ENCODE data around the gene PLXNA2.

Gene PLXNA2

DNA sequence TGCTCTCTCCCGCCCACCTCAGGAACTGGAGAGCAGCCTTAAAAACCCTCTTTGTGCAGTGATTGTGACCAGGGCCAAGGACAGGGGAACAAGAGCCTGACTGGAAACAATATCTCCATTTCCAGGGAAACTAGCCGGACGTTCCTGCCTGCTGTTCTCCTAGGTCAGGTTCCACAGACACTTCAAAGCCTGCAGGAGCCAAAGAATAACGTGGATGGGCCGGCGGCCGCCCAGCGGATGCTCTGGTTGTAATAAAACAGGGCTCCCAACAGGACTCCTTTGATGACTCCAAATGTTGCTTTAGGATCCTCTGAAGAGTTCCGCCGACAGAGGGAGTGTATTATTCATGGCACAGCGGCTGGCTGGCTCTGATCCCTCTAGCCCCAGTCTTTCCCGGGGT lies 162.2 kb downstream of the PLXNA2 start:
- no peak overlapping the region for H3K27ac ChIP-seq (ENCODE audit: low read depth, low read length)
- H3K4me3 ChIP-seq (ENCODE audit: low read length) = no peak overlapping the region
- no peak overlapping the region for H3K9ac ChIP-seq (ENCODE audit: low read length)
- no peaks in the 10 kb centered on the region for H3K36me3 ChIP-seq (ENCODE audit: control insufficient read depth, insufficient read depth, low read length)
- H3K27me3 ChIP-seq (ENCODE audit: control insufficient read depth, insufficient read depth, low read length) = no peaks in the 10 kb centered on the region
- H3K4me1 ChIP-seq (ENCODE audit: control insufficient read depth, insufficient read depth, low read length) = no peaks in the 10 kb centered on the region

DNA sequence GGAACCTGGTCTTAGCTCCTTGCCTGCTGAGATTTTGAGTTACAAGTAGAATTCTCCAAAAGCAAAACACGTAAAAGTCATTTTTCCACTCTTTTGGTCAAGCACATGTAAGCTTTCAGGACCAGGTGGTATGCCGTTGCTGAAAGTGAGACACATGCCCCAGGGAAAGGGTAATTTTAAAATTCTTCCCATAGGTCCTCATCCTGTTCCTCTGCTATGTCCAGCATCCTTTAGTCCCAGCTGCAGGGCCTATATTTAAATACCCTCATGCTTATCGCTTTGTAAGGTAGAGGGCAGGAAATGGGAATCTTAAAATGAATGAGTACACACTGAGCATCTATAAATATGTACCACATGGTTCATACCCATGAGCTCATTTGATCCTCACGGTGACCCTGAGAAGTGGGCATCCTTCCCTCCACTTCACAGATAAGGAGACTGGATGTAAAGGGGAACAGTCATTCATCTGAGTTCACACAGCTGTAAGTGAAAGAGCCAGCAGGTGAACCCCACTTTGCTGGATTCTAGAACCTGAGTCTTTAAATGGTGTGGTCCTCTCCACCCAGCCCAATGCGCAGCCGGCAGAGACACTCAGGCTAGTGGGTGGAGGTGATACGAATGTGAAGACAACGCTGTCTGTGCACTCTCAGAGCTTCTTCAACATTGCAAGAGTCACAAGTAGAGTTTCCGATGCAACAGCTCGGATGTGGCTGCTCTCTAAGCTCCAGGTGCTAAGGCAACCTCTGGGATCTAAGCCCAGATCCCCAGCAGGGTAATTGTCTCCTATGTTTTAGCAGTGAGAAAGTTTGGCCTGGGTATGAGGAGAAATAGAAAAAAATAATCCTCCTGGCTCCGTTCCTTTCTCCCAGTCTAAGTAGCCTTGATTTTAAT lies 163.5 kb downstream of the PLXNA2 start:
- Histone ChIP-seq H3K4me3 (ENCODE audit: low read length) (no peak overlapping the region), H3K4me1 (ENCODE audit: control insufficient read depth, insufficient read depth, low read length) (no peaks in the 10 kb centered on the region), H3K9ac (ENCODE audit: low read length) (no peak overlapping the region), H3K27me3 (ENCODE audit: control insufficient read depth, insufficient read depth, low read length) (no peaks in the 10 kb centered on the region), H3K36me3 (ENCODE audit: control insufficient read depth, insufficient read depth, low read length) (no peaks in the 10 kb centered on the region), H3K27ac (ENCODE audit: low read depth, low read length) (no peak overlapping the region)

GRCh38 chr1:208079161-208079560 lies 165.0 kb downstream of the PLXNA2 start:
- Histone ChIP-seq H3K9ac (ENCODE audit: low read length) (no peak overlapping the region), H3K27ac (ENCODE audit: low read depth, low read length) (no peak overlapping the region), H3K27me3 (ENCODE audit: control insufficient read depth, insufficient read depth, low read length) (no peaks in the 10 kb centered on the region), H3K4me3 (ENCODE audit: low read length) (no peak overlapping the region), H3K4me1 (ENCODE audit: control insufficient read depth, insufficient read depth, low read length) (no peaks in the 10 kb centered on the region), H3K36me3 (ENCODE audit: control insufficient read depth, insufficient read depth, low read length) (no peaks in the 10 kb centered on the region)

GRCh38 chr1:208078752-208079151 lies 165.4 kb downstream of the PLXNA2 start:
- H3K4me3 ChIP-seq (ENCODE audit: low read length) = no peak overlapping the region
- no peaks in the 10 kb centered on the region for H3K27me3 ChIP-seq (ENCODE audit: control insufficient read depth, insufficient read depth, low read length)
- no peaks in the 10 kb centered on the region for H3K36me3 ChIP-seq (ENCODE audit: control insufficient read depth, insufficient read depth, low read length)
- no peaks in the 10 kb centered on the region for H3K4me1 ChIP-seq (ENCODE audit: control insufficient read depth, insufficient read depth, low read length)
- H3K27ac ChIP-seq (ENCODE audit: low read depth, low read length) = no peak overlapping the region
- H3K9ac ChIP-seq (ENCODE audit: low read length) = no peak overlapping the region

DNA sequence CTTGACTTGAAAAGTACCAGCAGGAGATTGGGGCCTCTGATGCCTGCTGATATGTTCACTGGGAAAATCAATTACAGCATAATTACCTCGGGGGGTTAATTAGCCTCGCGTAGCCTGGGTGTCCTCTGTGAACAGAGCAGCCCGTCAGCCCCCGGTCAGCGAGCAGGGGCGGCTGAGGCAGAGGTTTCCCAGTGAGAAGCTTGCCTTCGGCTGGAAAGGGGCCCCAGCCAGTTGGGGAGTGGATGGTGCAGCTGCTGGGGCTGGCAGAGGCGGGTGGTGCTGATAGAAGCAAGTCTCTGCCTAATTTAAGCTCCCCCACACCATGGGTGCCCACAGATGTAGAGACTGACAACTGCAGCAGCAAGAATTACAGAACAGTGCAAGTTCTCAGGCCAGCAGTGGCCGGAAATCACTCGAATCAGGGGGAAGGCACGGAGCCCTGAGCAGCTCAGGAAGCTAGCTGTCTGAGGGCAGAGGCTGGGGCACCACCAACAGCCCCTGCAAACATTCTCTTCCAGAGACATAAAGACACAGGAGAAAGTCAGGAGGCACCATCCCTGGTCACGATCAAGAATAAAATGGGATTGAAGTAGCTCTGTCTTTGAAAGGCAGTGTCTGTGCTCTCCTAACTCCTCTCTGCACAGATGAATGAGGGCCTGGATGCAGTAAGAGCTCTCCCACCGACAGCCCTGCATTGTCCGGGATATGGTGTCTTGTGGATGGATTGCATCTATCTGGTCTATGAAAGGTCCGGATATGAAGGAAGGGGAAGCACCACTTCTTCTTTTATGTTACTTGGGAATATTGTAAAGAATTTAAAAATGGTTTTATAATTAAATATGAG lies 166.7 kb downstream of the PLXNA2 start:
- H3K9ac ChIP-seq (ENCODE audit: low read length) = no peak overlapping the region
- H3K4me1 ChIP-seq (ENCODE audit: control insufficient read depth, insufficient read depth, low read length) = no peaks in the 10 kb centered on the region
- no peak overlapping the region for H3K27ac ChIP-seq (ENCODE audit: low read depth, low read length)
- no peaks in the 10 kb centered on the region for H3K27me3 ChIP-seq (ENCODE audit: control insufficient read depth, insufficient read depth, low read length)
- no peaks in the 10 kb centered on the region for H3K36me3 ChIP-seq (ENCODE audit: control insufficient read depth, insufficient read depth, low read length)
- no peak overlapping the region for H3K4me3 ChIP-seq (ENCODE audit: low read length)

DNA sequence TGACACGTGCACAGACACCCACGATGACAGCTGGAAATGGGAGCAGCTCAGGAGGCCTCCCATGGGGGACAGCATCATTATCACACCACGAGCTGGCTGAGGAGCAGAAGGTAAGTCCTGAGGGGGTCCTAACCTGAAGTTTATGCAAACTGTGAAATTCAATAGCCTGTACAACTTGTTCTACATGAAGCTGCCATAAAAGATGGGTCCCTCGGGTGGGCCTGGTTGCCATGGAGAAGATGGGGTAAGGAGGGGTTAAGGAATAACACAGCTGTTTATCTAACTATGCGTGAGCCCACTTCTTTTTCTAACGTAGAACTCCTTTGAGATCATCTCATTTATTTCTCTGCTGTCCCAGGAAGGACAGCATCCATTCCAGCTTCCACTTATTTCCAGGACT lies 169.8 kb downstream of the PLXNA2 start:
- Histone ChIP-seq H3K4me3 (ENCODE audit: low read length) (no peak overlapping the region), H3K4me1 (ENCODE audit: control insufficient read depth, insufficient read depth, low read length) (no peaks in the 10 kb centered on the region), H3K9ac (ENCODE audit: low read length) (no peak overlapping the region), H3K27ac (ENCODE audit: low read depth, low read length) (no peak overlapping the region), H3K27me3 (ENCODE audit: control insufficient read depth, insufficient read depth, low read length) (no peaks in the 10 kb centered on the region), H3K36me3 (ENCODE audit: control insufficient read depth, insufficient read depth, low read length) (peaks cover 2% of the 10 kb centered on the region)

DNA sequence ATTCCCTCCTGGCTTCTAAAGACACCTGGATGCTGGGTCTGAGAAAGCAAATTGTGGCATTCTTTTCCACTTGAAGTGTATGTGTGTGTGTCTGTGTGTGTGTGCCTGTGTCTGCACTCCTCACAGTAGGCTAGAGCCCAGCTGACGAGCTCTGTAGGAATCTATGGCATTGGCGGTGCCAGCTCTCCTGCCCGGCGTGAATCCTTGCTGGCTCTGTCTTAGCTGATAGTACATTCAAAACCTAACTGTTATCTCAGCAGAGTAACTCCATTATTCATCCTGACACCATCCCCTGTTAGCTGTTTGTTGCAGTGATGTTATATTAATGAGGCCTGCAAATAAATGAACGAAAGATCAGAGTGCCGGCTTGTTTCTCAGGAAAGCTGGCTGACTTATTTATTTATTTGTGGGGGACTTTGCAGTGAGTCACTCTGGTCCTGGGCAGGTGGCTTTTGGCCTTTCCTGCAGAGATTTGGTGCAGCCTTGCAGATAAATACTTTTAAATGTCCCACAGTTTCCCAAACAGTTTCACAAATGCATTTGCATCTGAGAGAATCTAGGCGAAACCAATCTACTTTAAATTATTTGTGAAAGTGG lies 172.7 kb downstream of the PLXNA2 start:
- H3K4me3 ChIP-seq (ENCODE audit: low read length) = no peak overlapping the region
- H3K36me3 ChIP-seq (ENCODE audit: control insufficient read depth, insufficient read depth, low read length) = peaks cover 2% of the 10 kb centered on the region

DNA sequence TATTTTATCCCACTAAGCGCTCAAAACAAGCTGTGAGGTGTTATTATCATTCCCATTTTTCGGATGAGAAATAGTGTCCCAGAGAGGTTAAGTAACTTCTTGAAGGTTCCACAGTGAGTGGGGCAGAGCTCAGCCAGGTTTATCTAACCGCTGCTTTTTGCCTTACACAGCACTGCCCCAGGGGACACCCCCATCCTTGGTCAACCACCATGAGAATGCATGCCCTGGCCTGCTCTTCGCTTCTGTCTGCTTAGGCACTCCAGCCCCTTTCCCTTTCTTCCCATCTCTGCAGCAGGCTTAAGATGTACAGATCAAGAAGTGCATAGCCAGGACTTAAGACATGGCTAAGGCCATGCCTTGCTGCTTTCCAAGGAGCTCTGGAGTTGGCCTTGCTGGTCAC lies 174.3 kb downstream of the PLXNA2 start:
- no peak overlapping the region for H3K9ac ChIP-seq (ENCODE audit: low read length)
- no peaks in the 10 kb centered on the region for H3K27me3 ChIP-seq (ENCODE audit: control insufficient read depth, insufficient read depth, low read length)
- no peak overlapping the region for H3K27ac ChIP-seq (ENCODE audit: low read depth, low read length)
- H3K4me3 ChIP-seq (ENCODE audit: low read length) = no peak overlapping the region
- H3K36me3 ChIP-seq (ENCODE audit: control insufficient read depth, insufficient read depth, low read length) = peaks cover 2% of the 10 kb centered on the region
- no peaks in the 10 kb centered on the region for H3K4me1 ChIP-seq (ENCODE audit: control insufficient read depth, insufficient read depth, low read length)

More for the DNA sequence above, 172.7 kb downstream of the PLXNA2 start:
- H3K4me1 ChIP-seq (ENCODE audit: control insufficient read depth, insufficient read depth, low read length) = no peaks in the 10 kb centered on the region
- no peak overlapping the region for H3K9ac ChIP-seq (ENCODE audit: low read length)
- H3K27ac ChIP-seq (ENCODE audit: low read depth, low read length) = no peak overlapping the region
- H3K27me3 ChIP-seq (ENCODE audit: control insufficient read depth, insufficient read depth, low read length) = no peaks in the 10 kb centered on the region

DNA sequence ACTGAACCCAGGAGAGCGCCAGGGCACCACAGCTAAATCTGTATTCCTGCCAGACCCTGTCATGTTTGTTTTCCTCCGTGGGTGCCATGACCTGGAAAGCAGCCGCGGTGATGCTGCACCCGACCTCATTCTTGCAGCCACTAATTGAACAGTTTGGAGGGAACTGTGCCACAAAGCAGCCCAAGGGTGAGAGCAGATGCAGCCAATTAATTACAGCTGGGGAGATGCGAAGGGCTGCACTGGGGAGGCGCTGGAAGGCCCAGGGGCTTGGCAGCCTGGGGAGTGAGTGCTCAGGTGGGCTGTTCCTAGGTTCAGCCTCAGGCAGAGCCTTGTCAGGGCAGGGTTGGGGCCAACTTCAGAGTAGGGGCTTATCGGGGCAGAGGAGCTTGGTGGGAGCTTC lies 174.9 kb downstream of the PLXNA2 start:
- no peak overlapping the region for H3K27ac ChIP-seq (ENCODE audit: low read depth, low read length)
- H3K36me3 ChIP-seq (ENCODE audit: control insufficient read depth, insufficient read depth, low read length) = peaks cover 2% of the 10 kb centered on the region
- no peak overlapping the region for H3K9ac ChIP-seq (ENCODE audit: low read length)
- no peaks in the 10 kb centered on the region for H3K4me1 ChIP-seq (ENCODE audit: control insufficient read depth, insufficient read depth, low read length)
- H3K4me3 ChIP-seq (ENCODE audit: low read length) = no peak overlapping the region
- H3K27me3 ChIP-seq (ENCODE audit: control insufficient read depth, insufficient read depth, low read length) = no peaks in the 10 kb centered on the region

DNA sequence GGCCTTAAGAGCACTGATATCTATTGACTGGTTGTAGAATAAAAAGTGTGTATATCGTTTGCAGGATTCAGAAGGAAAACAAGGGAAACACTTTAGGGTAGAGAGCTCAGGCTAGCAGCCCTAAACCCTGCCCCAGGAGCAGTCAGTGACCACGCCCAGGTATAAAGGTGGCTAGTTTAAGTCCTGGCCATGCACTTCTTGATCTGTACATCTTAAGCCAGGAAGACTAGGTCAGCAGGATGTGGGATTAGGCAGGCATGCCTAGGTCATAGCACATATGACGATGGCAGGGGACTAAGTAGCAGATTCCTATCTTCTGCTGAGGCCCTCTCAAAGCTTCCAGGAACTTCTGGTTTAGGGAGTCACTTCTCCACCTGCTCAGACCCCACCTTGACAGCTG lies 175.3 kb downstream of the PLXNA2 start:
- Histone ChIP-seq H3K27ac (ENCODE audit: low read depth, low read length) (no peak overlapping the region), H3K9ac (ENCODE audit: low read length) (no peak overlapping the region), H3K36me3 (ENCODE audit: control insufficient read depth, insufficient read depth, low read length) (peaks cover 2% of the 10 kb centered on the region), H3K27me3 (ENCODE audit: control insufficient read depth, insufficient read depth, low read length) (no peaks in the 10 kb centered on the region), H3K4me1 (ENCODE audit: control insufficient read depth, insufficient read depth, low read length) (no peaks in the 10 kb centered on the region), H3K4me3 (ENCODE audit: low read length) (no peak overlapping the region)

- no peaks in the 10 kb centered on the region for H3K27me3 ChIP-seq (ENCODE audit: control insufficient read depth, insufficient read depth, low read length)
- H3K4me3 ChIP-seq (ENCODE audit: low read length) = no peak overlapping the region
- H3K9ac ChIP-seq (ENCODE audit: low read length) = no peak overlapping the region
- peaks cover 2% of the 10 kb centered on the region for H3K36me3 ChIP-seq (ENCODE audit: control insufficient read depth, insufficient read depth, low read length)
- no peaks in the 10 kb centered on the region for H3K4me1 ChIP-seq (ENCODE audit: control insufficient read depth, insufficient read depth, low read length)
- H3K27ac ChIP-seq (ENCODE audit: low read depth, low read length) = no peak overlapping the region
These were observed 175.8 kb downstream of the PLXNA2 start for GRCh38 chr1:208068407-208068806.

DNA sequence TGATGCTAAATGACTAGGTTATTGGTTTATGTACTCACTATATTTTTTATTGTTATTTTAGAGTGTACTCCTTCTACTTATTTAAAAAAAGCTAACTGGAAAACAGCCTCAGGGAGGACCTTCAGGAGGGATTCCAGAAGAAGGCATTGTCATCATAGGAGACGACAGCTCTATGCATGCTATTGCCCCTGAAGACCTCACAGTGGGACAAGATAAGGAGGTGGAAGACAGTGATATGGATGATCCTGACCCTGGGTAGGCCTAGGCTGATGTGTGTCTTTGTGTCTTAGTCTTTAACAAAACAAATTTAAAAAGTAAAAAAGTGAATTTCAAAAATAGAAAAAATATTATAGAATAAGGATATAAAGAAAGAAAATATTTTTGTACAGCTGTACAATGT lies 177.6 kb downstream of the PLXNA2 start:
- Histone ChIP-seq H3K4me3 (ENCODE audit: low read length) (no peak overlapping the region), H3K27ac (ENCODE audit: low read depth, low read length) (no peak overlapping the region), H3K4me1 (ENCODE audit: control insufficient read depth, insufficient read depth, low read length) (no peaks in the 10 kb centered on the region), H3K27me3 (ENCODE audit: control insufficient read depth, insufficient read depth, low read length) (no peaks in the 10 kb centered on the region), H3K36me3 (ENCODE audit: control insufficient read depth, insufficient read depth, low read length) (peaks cover 2% of the 10 kb centered on the region), H3K9ac (ENCODE audit: low read length) (no peak overlapping the region)

All from rectal smooth muscle tissue (tissue), 1 donor.